Natural killer cell treated with Interleukin-12 subunit alpha and Interleukin-12 subunit beta and Interleukin-15 and Interleukin-18, amount 100 ng/mL, for 72 hours (primary cell): Measurements from ENCODE around the gene CDKN2B. TPM values are rescaled to one million over a fixed set of nuclear protein-coding genes. Genes with fewer than 3 reads are reported as not detected.
"Not testable (repeated sequence)": the region's sequence is repeated elsewhere in the genome, so short reads cannot be mapped to it uniquely, and the experiment has no call there.

ENCODE experiments used
- ATAC-seq, 2 donors: fragments of 150-1000 bp; cut with Tn5 transposase in 1 of 2; sonication (Bioruptor Pico), chemical (Tn5 transposase) in 1 of 2; 2 replicates each; pipeline ENCODE4 v1.10.0; 2021
- DNase-seq: peaks from one replicate; pipeline ENCODE4 v3.0.0; 2022; ENCODE audit warnings: low spot score
- H3K27ac Mint-ChIP-seq, 2 donors: 1 replicate in 1 of 2; 2 replicates in 1 of 2; pipeline ENCODE4 v1.8.0; 2022; ENCODE audit warnings: mixed read lengths in 2 of 2, mild to moderate bottlenecking in 1 of 2, moderate library complexity in 1 of 2
- H3K27me3 Mint-ChIP-seq, 2 donors: 1 replicate in 1 of 2; 2 replicates in 1 of 2; pipeline ENCODE4 v1.8.0; 2022; ENCODE audit warnings: mixed read lengths in 2 of 2
- H3K36me3 Mint-ChIP-seq: one replicate; pipeline ENCODE4 v1.8.0; 2022; ENCODE audit warnings: mixed read lengths
- H3K4me1 Mint-ChIP-seq, 2 donors: 1 replicate in 1 of 2; 2 replicates in 1 of 2; pipeline ENCODE4 v1.8.0; 2022; ENCODE audit warnings: low read depth in 2 of 2, mixed read lengths in 2 of 2, mild to moderate bottlenecking in 1 of 2
- H3K4me3 Mint-ChIP-seq: one replicate; pipeline ENCODE4 v1.8.0; 2022; ENCODE audit warnings: mixed read lengths
- H3K9me3 Mint-ChIP-seq: 2 replicates; pipeline ENCODE4 v1.8.0; 2022; ENCODE audit warnings: mixed read lengths
- total RNA-seq, 2 donors: library from RNA; stranded (reverse); gene quantifications; one replicate each; pipeline ENCODE4 v1.2.3, GENCODE V29; 2022

CDKN2B gene
- 1 to 10 TPM; 1.6 to 5.0 TPM for total RNA-seq

DNA sequence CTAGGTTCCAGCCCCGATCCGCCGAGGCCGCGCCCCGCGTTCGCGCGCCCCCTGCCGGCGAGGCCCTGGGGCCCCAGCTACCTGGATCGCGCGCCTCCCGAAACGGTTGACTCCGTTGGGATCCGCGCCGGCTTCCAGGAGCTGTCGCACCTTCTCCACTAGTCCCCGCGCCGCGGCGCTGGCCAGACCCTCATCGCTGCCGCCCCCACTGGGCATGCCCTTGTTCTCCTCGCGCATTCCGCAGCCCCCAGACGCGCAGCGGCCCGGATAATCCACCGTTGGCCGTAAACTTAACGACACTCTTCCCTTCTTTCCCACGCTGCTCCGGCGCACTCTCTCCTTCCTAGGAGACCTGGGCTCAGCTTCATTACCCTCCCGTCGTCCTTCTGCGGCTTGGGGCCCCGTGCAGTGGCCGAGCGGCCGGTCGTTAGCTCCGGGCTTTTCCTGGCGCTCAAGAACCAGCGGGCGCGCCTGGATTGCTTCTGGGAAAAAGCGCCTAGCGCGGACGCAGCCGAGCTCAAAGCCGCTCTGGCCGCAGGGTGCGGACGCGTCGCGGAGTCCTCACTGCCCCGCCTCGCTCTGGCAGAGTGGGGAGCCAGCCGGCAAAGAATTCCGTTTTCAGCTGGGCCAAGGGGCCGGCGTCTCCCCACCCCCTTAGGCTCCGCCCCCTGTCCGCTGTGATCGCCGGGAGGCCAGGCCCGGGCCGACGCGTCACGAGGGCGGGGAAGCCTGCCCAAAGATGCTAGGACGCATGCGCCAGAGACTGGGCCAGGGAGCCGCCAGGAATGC lies at the start of gene CDKN2B:
CDKN2B (minus strand) TSS at position 589 of the 789 bp plus-strand sequence; CDS start at position 237, 352 bp downstream.
- peaks cover 31 to 41% of the 10 kb centered on the region in 2 donors for H3K27me3 Mint-ChIP-seq

GRCh38 chr9:22057972-22058371 lies 48.9 kb upstream of the CDKN2B start:
- H3K27me3 Mint-ChIP-seq, H3K4me3 Mint-ChIP-seq, H3K4me1 Mint-ChIP-seq, H3K27ac Mint-ChIP-seq, H3K9me3 Mint-ChIP-seq, H3K36me3 Mint-ChIP-seq, DNase-seq, ATAC-seq: not testable (repeated sequence)

More for the DNA sequence above, at the start of gene CDKN2B:
- peaks cover 8% of the 10 kb centered on the region for H3K36me3 Mint-ChIP-seq
- ATAC-seq: peak; percentile 96 to 98
- peak within 1 kb of the TSS; percentile 95 for H3K4me3 Mint-ChIP-seq
- DNase-seq: peak; percentile 91
- no peaks in the 10 kb centered on the region for H3K9me3 Mint-ChIP-seq
- peaks cover 18 to 21% of the 10 kb centered on the region in 2 donors for H3K4me1 Mint-ChIP-seq
- H3K27ac Mint-ChIP-seq: peak within 1 kb of the TSS in 1 of 2 donors; percentile 84

DNA sequence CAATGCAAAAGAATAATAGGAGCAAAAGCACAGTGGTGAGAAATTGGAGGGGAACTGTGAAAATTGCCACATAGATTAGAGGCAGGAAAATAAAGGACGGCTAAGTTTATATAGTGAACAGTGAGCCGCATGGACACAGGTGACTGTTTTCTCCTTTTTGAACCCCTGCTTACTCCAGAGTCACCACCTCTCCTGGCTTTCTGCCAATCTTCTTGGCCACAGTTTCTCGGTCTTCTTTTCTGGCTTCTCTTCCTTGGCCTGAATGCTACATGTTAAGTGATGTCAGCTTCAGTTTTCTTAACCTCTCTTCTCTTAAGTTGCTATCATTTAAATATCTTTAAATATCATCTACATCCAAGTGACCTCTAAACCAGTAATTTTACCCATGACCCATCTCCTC lies 47.3 kb upstream of the CDKN2B start:
- Mint-ChIP-seq H3K4me3 (no peak overlapping the region), H3K27me3 (no peaks in the 10 kb centered on the region), H3K9me3 (no peaks in the 10 kb centered on the region), H3K36me3 (peaks cover 7% of the 10 kb centered on the region), H3K4me1 (peaks cover 12 to 17% of the 10 kb centered on the region in 2 donors), H3K27ac (peak overlapping the region in 1 of 2 donors; percentile 3)
- ATAC-seq (no peak), DNase-seq (no peak)

- Mint-ChIP-seq H3K4me3 (no peak overlapping the region), H3K4me1 (peaks cover 20 to 26% of the 10 kb centered on the region in 2 donors), H3K9me3 (no peaks in the 10 kb centered on the region), H3K27me3 (no peaks in the 10 kb centered on the region), H3K36me3 (peaks cover 7% of the 10 kb centered on the region), H3K27ac (no peak overlapping the region)
- no peak for DNase-seq
- no peak for ATAC-seq
These were observed 46.0 kb upstream of the CDKN2B start for GRCh38 chr9:22055090-22055489.

DNA sequence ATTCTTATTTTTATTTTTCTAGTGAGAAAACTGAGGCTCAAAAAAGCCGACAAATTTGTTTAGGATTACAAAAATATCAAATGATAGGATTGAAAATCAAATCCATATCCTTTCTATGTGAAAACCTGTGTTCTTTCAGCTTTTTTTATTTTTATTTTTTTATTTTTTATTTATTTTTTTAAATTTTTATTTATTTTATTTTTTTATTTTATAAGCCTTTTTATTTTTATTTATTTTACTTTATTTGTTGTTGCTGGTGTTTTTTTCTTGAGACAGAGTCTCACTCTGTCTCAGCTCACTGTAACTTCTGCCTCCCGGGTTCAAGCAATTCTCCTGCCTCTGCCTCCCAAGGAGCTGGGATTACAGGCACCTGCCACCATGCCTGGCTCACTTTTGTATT lies 45.4 kb upstream of the CDKN2B start:
- no peak overlapping the region for H3K27ac Mint-ChIP-seq

DNA sequence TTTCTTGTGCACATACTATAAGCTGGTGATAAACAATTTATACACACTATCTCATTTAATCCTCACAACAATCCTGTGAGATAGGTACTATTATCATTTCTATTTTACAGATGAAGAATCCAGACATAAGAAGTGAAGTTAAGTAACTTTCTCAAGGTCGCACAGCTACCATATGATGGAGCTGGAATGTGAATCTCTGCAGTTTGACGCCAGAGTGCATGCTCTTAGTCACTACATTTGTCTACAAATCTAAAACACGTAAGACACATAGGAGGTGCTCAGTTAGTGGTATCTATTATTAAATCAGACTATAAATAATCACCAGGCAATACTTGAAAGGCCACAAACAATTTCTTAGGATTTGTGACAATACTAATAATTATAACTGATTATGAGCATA lies 45.0 kb upstream of the CDKN2B start:
- Mint-ChIP-seq H3K36me3 (peaks cover 7% of the 10 kb centered on the region), H3K27me3 (no peaks in the 10 kb centered on the region), H3K27ac (no peak overlapping the region), H3K9me3 (no peaks in the 10 kb centered on the region), H3K4me3 (no peak overlapping the region), H3K4me1 (peaks cover 20 to 26% of the 10 kb centered on the region in 2 donors)
- DNase-seq (no peak), ATAC-seq (no peak)

More for the DNA sequence above, 45.4 kb upstream of the CDKN2B start:
- H3K36me3 Mint-ChIP-seq: peaks cover 7% of the 10 kb centered on the region
- H3K9me3 Mint-ChIP-seq: no peaks in the 10 kb centered on the region
- H3K4me1 Mint-ChIP-seq: peaks cover 20 to 26% of the 10 kb centered on the region in 2 donors
- no peak for ATAC-seq
- H3K27me3 Mint-ChIP-seq: no peaks in the 10 kb centered on the region
- no peak for DNase-seq
- no peak overlapping the region for H3K4me3 Mint-ChIP-seq

DNA sequence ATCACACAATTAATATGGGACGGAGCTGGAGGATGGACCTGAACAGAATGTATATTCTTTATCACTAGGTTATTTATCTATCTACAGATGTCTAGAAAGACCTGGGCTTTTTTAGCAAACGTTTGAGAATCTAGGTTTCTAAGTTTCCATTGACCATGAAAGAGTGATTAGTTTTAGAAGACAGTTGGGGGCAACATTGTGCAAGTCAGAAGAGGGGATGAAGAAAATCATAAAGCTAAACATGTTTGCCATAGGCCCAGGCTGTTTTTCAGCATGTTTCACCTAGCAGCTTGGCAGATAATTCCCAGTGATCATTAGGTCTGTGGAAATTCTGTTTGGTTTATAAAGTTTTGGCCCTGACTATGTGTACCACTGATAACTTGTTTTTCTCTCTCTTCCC lies 44.1 kb upstream of the CDKN2B start:
- Mint-ChIP-seq H3K27ac (peak overlapping the region; percentile 8 to 61), H3K9me3 (no peaks in the 10 kb centered on the region), H3K4me3 (peak overlapping the region; percentile 31), H3K36me3 (peaks cover 11% of the 10 kb centered on the region), H3K4me1 (peaks cover 20 to 26% of the 10 kb centered on the region in 2 donors), H3K27me3 (no peaks in the 10 kb centered on the region)
- ATAC-seq: no peak
- no peak for DNase-seq

DNA sequence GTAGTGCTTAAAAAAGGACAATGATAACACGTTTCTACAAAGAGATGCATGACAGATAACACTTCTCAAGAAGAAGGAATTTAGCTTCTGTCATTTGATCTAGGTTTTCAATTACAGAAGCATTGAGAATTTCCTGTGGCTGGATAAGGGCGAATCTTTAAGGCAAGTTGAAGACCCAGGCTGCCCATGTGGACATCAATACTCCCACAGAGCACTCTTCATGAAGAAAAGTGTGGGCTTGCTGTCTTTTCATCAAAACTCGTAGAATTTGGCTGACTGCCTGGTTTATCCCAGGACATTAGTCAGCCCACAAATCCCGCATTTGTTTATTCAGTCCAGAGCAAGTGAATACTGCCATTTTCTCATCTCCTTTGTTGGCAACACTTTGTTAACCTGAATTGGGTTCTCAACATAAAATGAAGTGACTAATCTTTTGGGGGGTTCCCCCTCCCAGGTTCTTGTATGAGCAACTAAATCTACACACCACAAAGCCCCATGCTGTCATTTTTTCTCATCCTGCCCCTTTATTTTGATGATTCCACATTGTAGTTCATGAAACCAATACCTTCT lies 43.4 kb upstream of the CDKN2B start:
- H3K4me3 Mint-ChIP-seq: peak overlapping the region; percentile 31
- peaks cover 20 to 26% of the 10 kb centered on the region in 2 donors for H3K4me1 Mint-ChIP-seq
- peaks cover 12% of the 10 kb centered on the region for H3K36me3 Mint-ChIP-seq
- peak; percentile 69 to 89 for ATAC-seq
- no peak for DNase-seq
- H3K27me3 Mint-ChIP-seq: no peaks in the 10 kb centered on the region
- H3K9me3 Mint-ChIP-seq: no peaks in the 10 kb centered on the region
- H3K27ac Mint-ChIP-seq: peak overlapping the region; percentile 8 to 61

- H3K36me3 Mint-ChIP-seq: peaks cover 5% of the 10 kb centered on the region
- DNase-seq (no peak), ATAC-seq (peak; percentile 77 to 78)
- no peaks in the 10 kb centered on the region for H3K9me3 Mint-ChIP-seq
- peak overlapping the region; percentile 63 to 79 for H3K27ac Mint-ChIP-seq
- peaks cover 20 to 26% of the 10 kb centered on the region in 2 donors for H3K4me1 Mint-ChIP-seq
- H3K4me3 Mint-ChIP-seq: peak overlapping the region; percentile 69
- H3K27me3 Mint-ChIP-seq: peaks cover 0 to 5% of the 10 kb centered on the region in 2 donors
These were observed 41.8 kb upstream of the CDKN2B start for GRCh38 chr9:22050924-22051323.

GRCh38 chr9:22049411-22049810 lies 40.3 kb upstream of the CDKN2B start:
- Mint-ChIP-seq H3K27ac (no peak overlapping the region), H3K9me3 (no peaks in the 10 kb centered on the region), H3K4me1 (peaks cover 20 to 26% of the 10 kb centered on the region in 2 donors), H3K36me3 (peaks cover 5% of the 10 kb centered on the region), H3K4me3 (no peak overlapping the region), H3K27me3 (peaks cover 4 to 8% of the 10 kb centered on the region in 2 donors)
- ATAC-seq: no peak
- DNase-seq: no peak

GRCh38 chr9:22047596-22047995 lies 38.5 kb upstream of the CDKN2B start:
- Mint-ChIP-seq H3K27me3 (peaks cover 11 to 13% of the 10 kb centered on the region in 2 donors), H3K27ac (no peak overlapping the region), H3K4me3 (no peak overlapping the region), H3K4me1 (peaks cover 13 to 19% of the 10 kb centered on the region in 2 donors), H3K36me3 (peaks cover 5% of the 10 kb centered on the region), H3K9me3 (no peaks in the 10 kb centered on the region)
- no peak for ATAC-seq
- no peak for DNase-seq

- no peaks in the 10 kb centered on the region for H3K9me3 Mint-ChIP-seq
These were observed 37.3 kb upstream of the CDKN2B start for GRCh38 chr9:22046243-22046885.

GRCh38 chr9:22045423-22045822 lies 36.3 kb upstream of the CDKN2B start:
- DNase-seq (no peak), ATAC-seq (no peak)
- Mint-ChIP-seq H3K4me1 (no peaks in the 10 kb centered on the region), H3K9me3 (no peaks in the 10 kb centered on the region), H3K36me3 (peaks cover 5% of the 10 kb centered on the region), H3K27me3 (peaks cover 13 to 18% of the 10 kb centered on the region in 2 donors), H3K4me3 (no peak overlapping the region), H3K27ac (no peak overlapping the region)

More at GRCh38 chr9:22046243-22046885, 37.3 kb upstream of the CDKN2B start:
- no peak for DNase-seq
- Mint-ChIP-seq H3K4me3 (no peak overlapping the region), H3K27ac (no peak overlapping the region), H3K27me3 (peaks cover 11 to 13% of the 10 kb centered on the region in 2 donors), H3K4me1 (peaks cover 8% of the 10 kb centered on the region in 2 donors), H3K36me3 (peaks cover 5% of the 10 kb centered on the region)
- no peak for ATAC-seq

- Mint-ChIP-seq H3K4me1 (no peaks in the 10 kb centered on the region), H3K36me3 (peaks cover 5% of the 10 kb centered on the region), H3K27me3 (peaks cover 13 to 18% of the 10 kb centered on the region in 2 donors), H3K27ac (no peak overlapping the region), H3K4me3 (no peak overlapping the region), H3K9me3 (no peaks in the 10 kb centered on the region)
- ATAC-seq (no peak), DNase-seq (no peak)
These were observed 35.5 kb upstream of the CDKN2B start for GRCh38 chr9:22044583-22044982.
